Astrocyte (in vitro differentiated cells and primary cell): ENCODE measurements around the gene PAFAH1B2. TPM values are rescaled to one million over a fixed set of nuclear protein-coding genes. Genes with fewer than 3 reads are reported as not detected.
"Not testable (repeated sequence)": the region's sequence is repeated elsewhere in the genome, so short reads cannot be mapped to it uniquely, and the experiment has no call there.

Source experiments
- DNase-seq: peaks from one replicate; pipeline ENCODE4 v3.0.0-alpha.2; 2010; ENCODE audit warnings: low read depth
- FAIRE-seq: peaks from 2 replicates; lab custom pipeline; 2011; peaks lifted over from hg19 to GRCh38; lab: Jason Lieb, UNC
- H2AFZ ChIP-seq: 2 replicates; pipeline ENCODE4 v1.6.0; 2012; ENCODE audit warnings: low read depth, low read length, inconsistent platforms
- H3K27ac ChIP-seq: 2 replicates; pipeline ENCODE4 v1.5.1; 2011; ENCODE audit warnings: low read depth, low read length, inconsistent platforms
- H3K27me3 ChIP-seq: 2 replicates; pipeline ENCODE4 v1.6.0; 2011; ENCODE audit warnings: low read length, inconsistent platforms; ENCODE audit not compliant: insufficient read depth
- H3K36me3 ChIP-seq: 2 replicates; pipeline ENCODE4 v1.5.1; 2011; ENCODE audit warnings: low read length, inconsistent platforms; ENCODE audit not compliant: insufficient read depth
- H3K4me1 ChIP-seq: 2 replicates; pipeline ENCODE4 v1.5.1; 2011; ENCODE audit warnings: low read length, inconsistent platforms; ENCODE audit not compliant: insufficient read depth
- H3K4me2 ChIP-seq: 2 replicates; pipeline ENCODE4 v1.6.0; 2012; ENCODE audit warnings: low read length, inconsistent platforms
- H3K4me3 ChIP-seq: 2 replicates; pipeline ENCODE4 v1.5.1; 2011; ENCODE audit warnings: low read depth, mild to moderate bottlenecking, low read length, inconsistent platforms; ENCODE audit not compliant: insufficient read depth
- H3K79me2 ChIP-seq: 2 replicates; pipeline ENCODE4 v1.6.0; 2012; ENCODE audit warnings: mild to moderate bottlenecking, low read length, inconsistent platforms; ENCODE audit not compliant: insufficient read depth
- H3K9ac ChIP-seq: 2 replicates; pipeline ENCODE4 v1.6.0; 2012; ENCODE audit warnings: mild to moderate bottlenecking, low read length, inconsistent platforms
- H3K9me3 ChIP-seq: 2 replicates; pipeline ENCODE4 v1.5.1; 2012; ENCODE audit warnings: low read depth, mild to moderate bottlenecking, low read length, inconsistent platforms; ENCODE audit not compliant: insufficient read depth
- H4K20me1 ChIP-seq: 2 replicates; pipeline ENCODE4 v1.6.0; 2012; ENCODE audit warnings: low read length, inconsistent platforms; ENCODE audit not compliant: insufficient read depth
- H3K27ac Mint-ChIP-seq: one replicate; pipeline ENCODE4 v1.8.0; 2021; ENCODE audit warnings: mild to moderate bottlenecking, mixed read lengths; ENCODE audit not compliant: unreplicated experiment
- H3K27me3 Mint-ChIP-seq: one replicate; pipeline ENCODE4 v1.8.0; 2021; ENCODE audit warnings: low read depth, mixed read lengths; ENCODE audit not compliant: unreplicated experiment
- H3K36me3 Mint-ChIP-seq: one replicate; pipeline ENCODE4 v1.8.0; 2021; ENCODE audit warnings: low read depth, mixed read lengths; ENCODE audit not compliant: unreplicated experiment
- H3K4me1 Mint-ChIP-seq: one replicate; pipeline ENCODE4 v1.8.0; 2021; ENCODE audit warnings: low read depth, mixed read lengths; ENCODE audit not compliant: unreplicated experiment
- H3K4me3 Mint-ChIP-seq: one replicate; pipeline ENCODE4 v1.8.0; 2021; ENCODE audit warnings: mild to moderate bottlenecking, moderate library complexity, mixed read lengths; ENCODE audit not compliant: unreplicated experiment
- H3K9me3 Mint-ChIP-seq: one replicate; pipeline ENCODE4 v1.8.0; 2021; ENCODE audit warnings: mild to moderate bottlenecking, mixed read lengths; ENCODE audit not compliant: unreplicated experiment
- CTCF ChIP-seq: IDR thresholded peaks from 2 replicates; pipeline ENCODE4 v1.5.1; 2011; ENCODE audit warnings: low read depth, mild to moderate bottlenecking, inconsistent platforms, low read length, moderate library complexity; ENCODE audit not compliant: insufficient read depth
- EZH2 ChIP-seq: IDR thresholded peaks from 2 replicates; pipeline ENCODE4 v1.6.1; 2012; ENCODE audit warnings: mild to moderate bottlenecking, low read length, inconsistent platforms; ENCODE audit not compliant: insufficient read depth
- total RNA-seq: library from RNA; stranded (reverse); gene quantifications from 2 replicates; pipeline ENCODE4 v1.2.1, GENCODE V29; 2021

Gene PAFAH1B2
- total RNA-seq, 1 donor from 2014 or later: 142 TPM

- FAIRE-seq (no peak), DNase-seq (no peak)
- Histone ChIP-seq H3K36me3 (no peaks in the 10 kb centered on the region), H3K4me1 (no peaks in the 10 kb centered on the region), H3K9ac (no peak overlapping the region), H3K79me2 (no peaks in the 10 kb centered on the region), H4K20me1 (no peaks in the 10 kb centered on the region), H3K27me3 (no peaks in the 10 kb centered on the region), H2AFZ (no peak overlapping the region), H3K27ac (no peak overlapping the region), H3K9me3 (no peaks in the 10 kb centered on the region), H3K4me3 (no peak overlapping the region), H3K4me2 (no peak overlapping the region)
- Mint-ChIP-seq H3K4me1 (no peaks in the 10 kb centered on the region), H3K36me3 (no peaks in the 10 kb centered on the region), H3K27me3 (no peaks in the 10 kb centered on the region), H3K9me3 (peaks cover 3% of the 10 kb centered on the region), H3K27ac (no peak overlapping the region), H3K4me3 (no peak overlapping the region)
- no peak for TF ChIP-seq EZH2
- TF ChIP-seq CTCF: no peak
These were observed 36.1 kb upstream of the PAFAH1B2 start for GRCh38 chr11:117107701-117108590.

- DNase-seq (no peak), FAIRE-seq (no peak)
- H3K36me3 Mint-ChIP-seq: no peaks in the 10 kb centered on the region
- no peak overlapping the region for H3K9ac ChIP-seq
- no peaks in the 10 kb centered on the region for H3K27me3 Mint-ChIP-seq
- no peaks in the 10 kb centered on the region for H3K4me1 ChIP-seq
- no peak for TF ChIP-seq CTCF
- no peak for TF ChIP-seq EZH2
- H3K27ac Mint-ChIP-seq: no peak overlapping the region
- no peaks in the 10 kb centered on the region for H3K79me2 ChIP-seq
- no peaks in the 10 kb centered on the region for H3K4me1 Mint-ChIP-seq
- H3K27me3 ChIP-seq: no peaks in the 10 kb centered on the region
- no peak overlapping the region for H3K4me3 ChIP-seq
- no peak overlapping the region for H3K4me3 Mint-ChIP-seq
- no peak overlapping the region for H2AFZ ChIP-seq
- H4K20me1 ChIP-seq: no peaks in the 10 kb centered on the region
- no peaks in the 10 kb centered on the region for H3K9me3 ChIP-seq
- H3K27ac ChIP-seq: no peak overlapping the region
- H3K36me3 ChIP-seq: no peaks in the 10 kb centered on the region
- H3K9me3 Mint-ChIP-seq: peaks cover 3% of the 10 kb centered on the region
- no peak overlapping the region for H3K4me2 ChIP-seq
These were observed 33.7 kb upstream of the PAFAH1B2 start for GRCh38 chr11:117110294-117110950.

GRCh38 chr11:117112497-117112896, 31.6 kb upstream of the PAFAH1B2 start:
- H2AFZ ChIP-seq, H3K9ac ChIP-seq, H3K27ac Mint-ChIP-seq, H3K27me3 Mint-ChIP-seq, H3K36me3 Mint-ChIP-seq, H3K79me2 ChIP-seq, H3K4me1 ChIP-seq, H3K4me3 Mint-ChIP-seq, H3K27me3 ChIP-seq, H3K4me1 Mint-ChIP-seq, H3K4me2 ChIP-seq, H3K4me3 ChIP-seq, H3K9me3 Mint-ChIP-seq, H4K20me1 ChIP-seq, H3K9me3 ChIP-seq, FAIRE-seq, DNase-seq, H3K27ac ChIP-seq, H3K36me3 ChIP-seq: not testable (repeated sequence)

- not testable (repeated sequence) for H3K4me3 Mint-ChIP-seq, H4K20me1 ChIP-seq, FAIRE-seq
These were observed 31.1 kb upstream of the PAFAH1B2 start for GRCh38 chr11:117112939-117113338.

More at GRCh38 chr11:117112939-117113338, 31.1 kb upstream of the PAFAH1B2 start:
- DNase-seq, H2AFZ ChIP-seq, H3K79me2 ChIP-seq, H3K36me3 ChIP-seq, H3K36me3 Mint-ChIP-seq, H3K9ac ChIP-seq, H3K4me1 ChIP-seq, H3K4me2 ChIP-seq, H3K27me3 Mint-ChIP-seq, H3K27ac ChIP-seq, H3K27me3 ChIP-seq, H3K9me3 ChIP-seq, H3K4me3 ChIP-seq, H3K27ac Mint-ChIP-seq, H3K9me3 Mint-ChIP-seq, H3K4me1 Mint-ChIP-seq: not testable (repeated sequence)
